WI38 (cell line): ENCODE results near the gene LSM8.

Experiments used
- H3K4me3 ChIP-seq: 2 replicates; pipeline ENCODE4 v1.5.1; 2011; ENCODE audit warnings: low read depth, mild to moderate bottlenecking, control low read depth, low read length
- CTCF ChIP-seq: IDR thresholded peaks from 2 replicates; pipeline ENCODE4 v1.5.1; 2012; ENCODE audit warnings: low read depth, mild to moderate bottlenecking, control low read depth, low read length

The LSM8 gene

GRCh38 chr7:118183428-118183785 is 557 bp upstream of the LSM8 start:
- no peak for TF ChIP-seq CTCF
- peak overlapping the region; percentile 74 for H3K4me3 ChIP-seq

DNA sequence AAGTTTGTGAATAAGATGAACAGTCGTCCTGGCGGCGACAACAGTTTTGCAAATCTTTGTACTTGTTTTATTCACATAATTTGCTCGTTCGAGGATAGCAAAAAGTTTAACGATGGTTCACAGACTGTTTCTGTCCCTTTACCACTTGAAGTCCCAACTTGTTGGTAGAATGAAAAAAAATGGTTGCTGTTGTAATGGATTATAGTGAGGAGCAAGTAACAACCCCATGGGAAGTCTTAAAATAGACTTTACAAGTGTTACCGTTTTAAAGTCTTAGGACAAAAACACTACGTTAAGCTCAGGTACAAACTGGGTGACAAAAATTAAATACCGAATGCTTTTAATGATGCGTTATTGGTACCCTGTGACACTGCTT is 589 bp downstream of the LSM8 start:
- peak overlapping the region; percentile 74 for H3K4me3 ChIP-seq
- TF ChIP-seq CTCF: no peak

- TF ChIP-seq CTCF: no peak
- H3K4me3 ChIP-seq: peak overlapping the region; percentile 74
Observed at GRCh38 chr7:118185163-118185860, 1.3 kb downstream of the LSM8 start.

DNA sequence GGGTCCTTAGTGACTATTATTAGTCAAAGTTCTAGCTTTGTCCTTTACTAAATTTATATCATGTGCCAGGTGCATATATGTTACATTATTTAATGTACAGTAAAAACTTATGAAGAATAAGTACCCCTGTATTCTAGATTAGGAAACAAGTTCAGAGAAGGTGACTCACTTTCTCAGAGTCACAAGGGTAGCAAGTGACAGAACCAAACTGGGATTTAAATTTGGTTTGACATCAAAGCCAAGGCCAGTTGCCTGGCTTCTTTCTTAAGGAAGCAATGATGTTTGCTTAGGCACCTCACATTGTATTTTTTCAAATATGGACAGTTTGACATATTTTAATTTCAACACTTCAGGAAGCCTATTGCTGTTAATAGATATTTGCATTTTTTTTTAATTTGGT is 2.5 kb downstream of the LSM8 start:
- no peak for TF ChIP-seq CTCF
- H3K4me3 ChIP-seq: no peak overlapping the region

DNA sequence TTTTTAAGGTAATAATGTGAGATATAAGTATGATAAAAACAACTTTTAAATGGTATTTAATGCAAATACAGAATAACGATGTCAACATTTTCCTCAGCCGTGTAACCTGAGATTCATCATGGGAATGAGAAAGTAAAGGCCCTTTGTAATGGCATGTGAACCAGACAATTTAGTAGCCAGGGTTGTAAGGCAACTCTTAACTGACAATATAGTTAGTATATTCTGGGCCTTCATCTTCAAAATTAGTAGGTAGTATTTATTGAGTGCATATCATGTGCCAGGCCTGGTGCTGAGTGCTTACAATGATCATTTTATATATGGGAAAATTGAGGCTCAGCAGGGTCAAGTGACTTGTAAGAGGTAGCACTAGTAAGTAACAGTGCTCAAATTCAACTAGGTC is 10.6 kb downstream of the LSM8 start:
- no peak for TF ChIP-seq CTCF

DNA sequence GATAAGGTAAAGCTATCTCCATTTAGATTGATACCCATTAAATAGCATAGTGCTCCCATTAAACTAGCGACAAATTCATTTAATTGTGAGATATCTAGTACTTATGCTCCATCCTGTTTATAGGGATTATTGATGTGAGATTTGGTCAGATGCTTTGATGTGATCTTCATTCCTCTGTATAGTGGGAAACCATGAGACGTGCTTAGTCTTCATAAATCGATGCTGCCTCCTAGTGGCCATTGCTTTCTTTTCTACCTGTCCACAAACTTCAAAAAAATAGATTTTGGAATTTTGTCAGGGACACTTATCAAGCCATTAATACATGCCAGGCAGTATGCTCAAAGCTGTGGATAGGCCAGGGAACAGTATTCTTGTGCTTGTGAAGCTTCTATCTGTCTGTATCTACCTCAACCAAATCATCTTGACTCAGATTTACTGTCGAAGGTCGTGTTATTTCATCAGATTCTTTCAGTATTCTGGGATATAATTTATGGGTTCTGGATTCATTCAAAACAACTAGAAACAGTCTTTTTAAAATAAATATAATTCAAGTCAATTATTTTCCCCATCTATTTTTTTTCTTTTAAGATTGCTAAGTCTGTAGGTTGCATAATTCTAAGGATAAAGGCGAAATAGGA is 12.0 kb downstream of the LSM8 start:
- no peak overlapping the region for H3K4me3 ChIP-seq
- TF ChIP-seq CTCF: peak; percentile 56

More for the DNA sequence above, 10.6 kb downstream of the LSM8 start:
- H3K4me3 ChIP-seq: no peak overlapping the region

- TF ChIP-seq CTCF: no peak
- H3K4me3 ChIP-seq: no peak overlapping the region
Observed at GRCh38 chr7:118202061-118202460, 18.1 kb downstream of the LSM8 start.
